ENCODE results near the gene CPEB3.

DNA sequence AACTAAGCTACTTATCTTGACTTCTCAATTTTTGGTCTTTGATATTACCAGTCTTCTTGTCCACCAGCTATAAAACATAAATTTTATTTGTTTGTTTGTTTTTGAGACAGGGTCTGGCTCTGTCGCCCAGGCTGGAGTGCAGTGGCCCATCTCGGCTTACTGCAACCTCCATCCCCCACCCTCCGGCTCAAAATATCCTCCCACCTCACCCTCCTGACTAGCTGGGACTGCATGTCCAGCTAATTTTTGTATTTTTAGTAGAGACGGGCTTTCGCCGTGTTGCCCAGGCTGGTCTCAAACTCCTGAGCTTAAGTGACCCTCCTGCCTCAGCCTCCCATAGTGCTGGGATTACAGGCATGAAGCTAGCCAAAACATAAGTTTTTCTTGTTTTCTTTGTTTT is 7.6 kb upstream of the CPEB3 start:
- TF ChIP-seq POLR2A (IDR thresholded peaks at IDR 0.05; ENCODE audit: low read depth, low read length), result no peak
- no peak for TF ChIP-seq POLR2AphosphoS5 (IDR thresholded peaks at IDR 0.05; ENCODE audit: low read depth, low read length)
- no peak for TF ChIP-seq SPI1 (IDR thresholded peaks at IDR 0.05; ENCODE audit: low read depth, low read length)

Data from GM12891 (cell line).